Measurements from ENCODE around the gene VAPB.
"Not testable (repeated sequence)": the region's sequence is repeated elsewhere in the genome, so short reads cannot be mapped to it uniquely, and the experiment has no call there.

Gene VAPB, protein sequence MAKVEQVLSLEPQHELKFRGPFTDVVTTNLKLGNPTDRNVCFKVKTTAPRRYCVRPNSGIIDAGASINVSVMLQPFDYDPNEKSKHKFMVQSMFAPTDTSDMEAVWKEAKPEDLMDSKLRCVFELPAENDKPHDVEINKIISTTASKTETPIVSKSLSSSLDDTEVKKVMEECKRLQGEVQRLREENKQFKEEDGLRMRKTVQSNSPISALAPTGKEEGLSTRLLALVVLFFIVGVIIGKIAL
- 37.5 to 42.6 reads per million in 2 donors for total RNA-seq

DNA sequence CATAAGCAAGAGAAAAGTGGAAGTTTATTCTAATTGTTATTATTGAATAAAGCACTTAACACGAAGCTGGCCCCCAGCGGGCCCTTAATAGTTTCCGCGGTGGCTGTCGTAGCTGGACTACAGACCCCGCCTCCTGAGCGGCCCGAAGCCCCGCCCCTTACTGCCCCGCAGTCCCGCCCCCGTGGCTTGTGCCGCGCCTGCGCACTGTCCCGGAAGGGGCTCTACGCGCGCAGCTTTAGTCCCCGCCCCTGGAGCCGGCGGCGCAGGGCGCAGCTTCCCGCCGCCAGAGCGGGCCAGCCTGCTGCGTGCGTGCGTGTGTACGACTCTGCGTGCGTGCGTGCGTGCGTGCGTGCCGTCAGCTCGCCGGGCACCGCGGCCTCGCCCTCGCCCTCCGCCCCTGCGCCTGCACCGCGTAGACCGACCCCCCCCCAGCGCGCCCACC lies at the start of gene VAPB:
Gene VAPB, plus strand, starts transcription at position 348 of the 442 bp plus-strand sequence. CDS start 231 bp downstream, outside the sequence.
- DNase-seq: peak; percentile 97

DNA sequence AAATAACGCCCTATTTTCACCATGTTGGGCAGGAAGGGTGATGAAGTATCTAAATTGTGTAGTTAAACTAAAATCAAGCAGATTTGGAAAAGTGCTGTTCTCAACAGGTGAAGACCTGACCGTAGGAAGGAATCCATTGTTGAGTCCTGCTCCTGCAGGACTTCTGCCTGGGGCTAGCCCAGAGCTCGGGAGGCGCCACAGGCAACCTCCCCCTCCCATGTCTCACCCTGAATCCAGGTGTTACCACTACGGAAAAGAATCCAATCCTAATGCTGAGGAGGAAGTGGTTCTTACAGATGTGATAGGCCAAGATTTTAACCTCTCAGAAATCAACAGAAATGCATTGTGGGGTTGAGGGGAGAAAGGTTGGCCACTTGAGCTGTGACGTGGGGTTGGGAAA lies 49.3 kb upstream of the VAPB start:
- DNase-seq: no peak

DNA sequence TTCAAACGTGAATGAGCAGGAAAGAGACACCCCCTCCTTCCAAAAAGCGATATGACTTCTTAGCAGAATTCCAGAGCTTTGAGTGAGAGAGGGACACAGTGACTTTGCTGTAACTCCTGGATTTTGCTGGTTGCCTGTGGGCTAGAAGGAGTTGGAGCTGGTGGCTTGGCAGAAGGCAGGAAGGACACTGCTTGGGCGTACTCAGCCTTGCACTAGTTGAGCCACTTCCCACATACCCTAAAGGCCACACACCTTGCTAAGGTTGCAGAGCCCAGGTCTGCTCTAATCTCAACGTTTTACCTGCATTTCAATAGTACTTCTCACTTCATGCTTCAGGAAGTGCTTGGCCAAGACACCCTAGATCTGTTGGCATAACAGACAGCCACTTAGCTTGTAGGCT lies 48.9 kb upstream of the VAPB start:
- no peak for DNase-seq

GRCh38 chr20:58340853-58341252 lies 48.2 kb upstream of the VAPB start:
- no peak for DNase-seq

GRCh38 chr20:58342104-58342945 lies 46.7 kb upstream of the VAPB start:
- no peak for DNase-seq

DNA sequence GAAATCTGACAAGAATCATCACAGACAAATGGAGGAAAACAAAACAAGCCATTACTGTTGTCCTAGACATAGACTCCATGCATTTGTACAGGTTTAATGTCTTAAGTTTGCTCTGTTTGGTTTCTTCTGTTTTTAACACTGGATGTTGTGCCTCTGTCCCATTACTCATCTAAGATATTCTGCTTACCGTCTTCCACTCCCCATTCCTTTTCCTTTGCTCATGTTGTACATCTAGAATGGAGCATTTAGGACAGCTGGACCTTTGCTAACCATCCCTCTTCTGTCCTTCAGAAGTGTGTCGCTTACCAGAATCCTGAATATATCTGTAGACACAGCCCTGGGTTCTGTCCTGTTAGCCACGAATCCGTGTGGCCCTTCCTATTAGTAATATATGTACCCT lies 44.3 kb upstream of the VAPB start:
- no peak for DNase-seq

- no peak for DNase-seq
These were observed 39.5 kb upstream of the VAPB start for GRCh38 chr20:58349570-58349969.

- DNase-seq: no peak
These were observed 36.6 kb upstream of the VAPB start for GRCh38 chr20:58352468-58352867.

DNA sequence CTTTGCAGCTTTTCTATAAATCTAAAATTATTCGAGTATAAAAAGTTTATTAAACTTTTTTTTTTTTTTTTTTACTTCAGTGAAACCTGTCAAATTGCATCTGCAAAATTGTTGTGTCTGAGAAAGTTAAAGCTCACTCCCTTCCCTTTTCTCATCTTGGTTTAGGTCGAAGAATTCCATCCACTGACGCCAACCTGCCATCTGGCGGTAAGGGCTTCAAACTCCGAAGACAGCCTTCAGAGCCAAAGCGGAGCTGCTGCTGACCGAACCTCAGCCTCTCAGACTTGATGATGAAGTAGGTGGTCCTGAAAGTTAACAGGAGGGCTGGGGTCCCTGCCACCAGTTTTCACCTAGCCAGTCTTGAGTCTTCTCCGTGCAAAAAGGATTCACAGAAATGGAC lies 29.6 kb upstream of the VAPB start:
- no peak for DNase-seq

DNA sequence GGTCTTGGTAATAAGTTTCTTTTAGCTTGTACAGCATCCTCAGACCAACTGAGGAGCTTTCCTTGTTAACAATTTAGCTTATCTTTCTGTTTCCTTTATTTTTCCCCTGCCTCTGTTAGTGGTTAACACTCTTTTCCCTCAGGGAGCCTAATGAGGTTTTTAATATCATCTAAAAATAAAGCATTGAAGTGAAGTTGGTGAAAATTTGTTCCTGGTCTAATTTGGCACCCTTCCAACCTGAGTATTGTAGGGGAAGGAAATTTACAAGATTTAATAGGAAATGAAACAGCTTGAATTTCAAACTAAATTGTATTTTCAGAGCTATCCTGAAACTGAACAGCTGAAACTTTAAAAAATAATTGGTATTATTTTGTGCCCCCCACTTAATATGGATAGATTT lies 28.1 kb upstream of the VAPB start:
- no peak for DNase-seq

DNA sequence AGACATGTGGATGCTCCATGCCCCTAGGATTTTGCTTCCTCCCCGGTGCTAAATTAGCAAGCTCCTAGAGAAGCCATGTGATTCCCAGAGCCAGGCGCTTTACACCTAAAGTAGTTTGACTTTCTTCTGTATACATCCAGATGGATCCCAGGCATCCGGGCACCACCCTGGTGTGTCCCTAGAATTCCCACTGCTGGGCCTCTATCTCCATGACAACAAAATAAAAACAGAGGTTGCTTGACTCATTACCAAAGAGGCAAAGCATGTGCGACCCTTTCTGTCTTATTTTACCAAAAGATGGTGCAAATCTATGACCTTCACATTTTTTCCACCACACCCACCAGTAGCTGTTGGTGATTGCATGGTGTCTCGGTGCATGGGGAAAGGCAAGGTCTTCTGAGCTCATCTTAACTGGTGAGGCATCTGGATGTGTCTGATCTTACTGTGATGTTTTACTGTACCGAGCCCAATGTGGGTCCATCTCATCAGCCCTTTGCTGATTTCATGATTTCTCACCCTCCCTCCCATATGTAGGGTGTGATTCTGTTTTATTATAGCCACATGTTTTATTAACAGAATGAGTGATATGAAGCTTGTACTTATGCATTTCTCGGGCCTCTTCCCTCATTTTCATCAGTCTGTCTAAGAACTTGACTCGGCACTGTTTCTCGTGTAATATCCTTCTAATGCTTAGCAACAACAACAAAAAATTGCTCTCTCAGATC lies 27.4 kb upstream of the VAPB start:
- DNase-seq: no peak

GRCh38 chr20:58362206-58362516 lies 26.9 kb upstream of the VAPB start:
- DNase-seq: no peak

DNA sequence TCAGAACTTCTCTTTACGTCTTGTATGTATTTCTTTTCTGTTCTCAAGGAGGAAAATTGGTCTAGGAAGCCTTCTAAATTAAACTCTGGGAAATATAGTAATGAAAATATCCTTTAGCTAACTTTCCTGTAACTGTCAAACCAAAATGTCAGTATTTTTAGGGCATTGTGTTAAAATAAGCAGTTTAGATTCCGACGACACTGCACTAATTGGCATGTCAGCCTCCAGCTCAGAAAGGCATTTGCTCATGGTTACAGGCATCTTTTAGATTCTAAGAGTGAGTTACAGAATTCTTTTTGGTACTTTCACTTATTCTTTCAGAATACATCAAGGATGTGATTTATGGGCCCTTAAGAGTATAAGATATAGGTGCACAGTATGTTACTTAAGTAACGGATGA lies 26.1 kb upstream of the VAPB start:
- DNase-seq: no peak

DNA sequence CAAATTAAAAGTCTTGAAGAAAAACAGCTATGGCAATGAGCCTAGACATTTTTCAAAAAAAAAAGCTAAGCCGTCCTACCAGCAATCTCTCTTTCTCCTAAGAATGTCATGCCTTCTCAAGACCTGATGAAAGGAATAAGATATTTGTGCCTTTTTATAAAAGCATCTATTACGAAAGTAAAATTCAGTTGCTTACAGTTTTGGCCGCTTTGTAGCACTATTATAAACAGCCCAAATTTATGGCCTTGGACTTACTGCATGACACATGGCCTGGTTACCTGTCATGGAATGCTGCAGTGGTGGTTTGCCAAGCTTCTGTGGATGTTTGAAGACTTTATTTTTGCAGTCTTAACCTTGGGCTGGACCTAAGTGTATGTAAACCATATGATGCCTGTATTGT lies 22.2 kb upstream of the VAPB start:
- DNase-seq: no peak

DNA sequence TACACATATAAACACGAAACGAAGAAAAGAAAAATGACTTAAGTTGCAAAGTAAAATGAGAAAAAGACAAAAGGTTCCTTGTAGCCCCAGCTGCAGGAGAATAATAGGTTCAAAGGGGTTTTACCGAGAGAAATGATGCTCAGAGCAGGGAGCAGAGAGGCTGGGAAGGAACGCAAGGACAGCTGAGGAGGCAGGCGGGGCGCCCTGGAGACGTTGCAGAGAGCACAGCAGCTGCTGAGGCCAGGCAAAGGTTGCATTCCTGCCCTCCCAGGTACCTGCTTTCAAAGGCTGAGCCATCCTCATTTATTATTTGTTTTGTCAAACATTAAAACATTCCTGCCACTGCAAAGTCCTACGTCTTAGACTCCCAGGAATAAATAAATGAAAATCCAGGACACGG lies 16.2 kb upstream of the VAPB start:
- no peak for DNase-seq

DNA sequence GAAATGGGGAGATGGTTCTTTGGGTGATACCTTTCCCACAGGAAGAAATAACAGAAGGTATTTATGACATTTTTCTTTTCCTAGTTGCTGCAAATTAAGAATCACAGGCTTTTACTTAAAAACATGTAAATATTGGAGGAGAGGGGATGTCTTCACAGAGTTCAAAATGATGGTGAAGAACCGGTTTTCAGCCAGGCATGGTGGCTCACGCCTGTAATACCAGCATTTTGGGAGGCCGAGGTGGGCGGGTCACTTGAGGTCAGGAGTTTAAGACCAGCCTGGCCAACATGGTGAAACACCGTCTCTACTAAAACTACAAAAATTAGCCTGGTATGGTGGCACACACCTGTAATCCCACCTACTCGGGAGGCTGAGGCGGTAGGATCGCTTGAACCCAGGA lies 15.7 kb upstream of the VAPB start:
- not testable (repeated sequence) for DNase-seq

DNA sequence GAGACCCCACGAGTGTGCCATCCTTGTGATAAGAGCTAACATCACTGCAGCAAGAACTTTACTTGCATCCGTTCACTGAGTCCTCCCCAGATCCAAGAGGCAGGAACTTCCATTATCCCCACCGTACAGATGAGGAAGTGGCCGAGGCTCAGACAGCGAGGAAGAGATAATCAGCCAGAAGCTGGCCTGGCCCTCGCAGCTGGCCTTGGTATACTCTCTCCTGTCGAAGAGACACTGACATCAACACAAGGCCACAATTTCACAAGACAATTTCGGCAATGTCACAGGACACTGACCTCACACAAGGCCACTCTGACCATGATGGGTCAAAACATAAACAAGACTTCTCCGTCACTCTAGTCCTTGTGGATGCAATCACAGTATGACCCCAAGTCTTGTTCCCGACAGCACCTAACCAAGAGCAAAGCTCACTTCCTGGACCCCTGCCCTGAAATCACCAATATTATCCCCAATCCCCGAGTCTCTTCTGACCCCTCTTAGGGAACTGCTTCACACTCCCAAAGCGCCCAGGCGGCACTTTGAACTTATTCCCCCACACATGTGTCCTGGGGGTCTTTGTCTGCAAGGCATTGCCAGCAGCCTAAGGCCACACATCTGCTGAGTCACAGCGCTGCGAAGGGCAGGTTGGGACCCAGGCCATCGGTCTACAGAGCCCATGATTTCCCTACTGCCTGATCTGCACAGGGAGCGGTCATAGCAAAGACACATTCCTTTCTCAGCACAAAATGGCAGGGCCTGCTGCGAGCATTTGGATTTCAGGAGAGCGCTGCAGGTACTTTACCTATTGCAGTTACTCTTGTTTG lies 14.8 kb upstream of the VAPB start:
- no peak for DNase-seq

DNA sequence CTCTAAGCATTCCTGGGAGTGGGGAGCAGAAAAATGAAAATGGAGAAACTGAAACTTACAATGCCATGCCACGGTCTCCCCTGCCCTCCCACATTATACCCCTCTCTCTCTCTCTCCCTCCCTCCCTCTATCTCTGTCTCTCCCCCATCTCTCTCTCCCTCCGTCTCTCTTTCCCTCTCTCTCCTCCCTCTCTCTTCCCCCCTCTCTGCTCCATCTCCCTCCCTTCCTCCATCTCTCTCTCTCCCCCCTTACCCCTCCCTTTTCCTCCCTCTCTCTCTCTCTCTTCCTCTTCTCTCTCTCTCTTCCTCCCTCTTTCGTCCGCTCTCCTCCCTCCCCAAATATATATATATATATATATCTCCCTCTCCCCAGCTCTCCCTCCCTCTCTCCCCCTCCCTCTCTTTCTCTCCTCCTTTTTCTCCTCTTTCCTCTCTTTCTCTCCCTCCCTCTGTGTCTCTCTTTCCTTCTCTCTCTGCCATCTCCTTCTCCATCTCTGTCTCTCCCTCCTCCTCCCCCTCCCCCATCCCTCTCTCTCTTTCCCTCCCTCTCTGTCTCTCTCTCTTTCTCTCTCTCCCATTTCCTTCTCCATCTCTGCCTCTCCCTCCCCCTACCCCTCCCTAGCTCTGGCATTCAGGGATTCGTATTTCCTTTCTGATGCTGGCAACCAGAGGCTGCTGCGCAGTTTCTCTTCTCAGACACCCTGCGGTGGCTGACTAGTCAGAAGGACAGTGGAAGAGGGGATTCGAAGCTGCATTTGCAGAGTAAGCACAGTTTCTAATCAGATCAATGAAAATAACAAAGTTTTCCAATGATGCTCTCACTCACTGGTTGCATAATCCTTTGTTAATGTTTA lies 13.9 kb upstream of the VAPB start:
- no peak for DNase-seq

- DNase-seq: no peak
These were observed 13.2 kb upstream of the VAPB start for GRCh38 chr20:58375759-58376352.

DNA sequence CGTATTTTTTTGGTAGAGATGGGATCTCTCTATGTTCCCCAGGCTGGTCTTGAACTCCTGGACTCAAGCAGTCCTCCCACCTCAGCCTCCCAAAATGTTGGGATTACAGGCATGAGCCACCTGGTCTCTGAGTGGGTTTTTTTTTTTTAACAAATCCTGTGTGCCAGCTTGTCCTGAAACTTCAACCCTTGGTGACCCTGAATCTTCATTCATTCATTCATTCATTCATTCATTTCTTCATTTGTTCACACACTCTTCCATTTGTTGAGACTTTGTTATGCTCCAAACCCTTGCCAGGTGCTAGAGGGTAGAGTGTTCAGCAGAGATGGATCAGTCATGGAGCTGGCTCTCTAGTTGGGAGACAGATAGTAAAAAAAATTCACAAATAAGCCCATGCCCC lies 12.0 kb upstream of the VAPB start:
- no peak for DNase-seq

DNA sequence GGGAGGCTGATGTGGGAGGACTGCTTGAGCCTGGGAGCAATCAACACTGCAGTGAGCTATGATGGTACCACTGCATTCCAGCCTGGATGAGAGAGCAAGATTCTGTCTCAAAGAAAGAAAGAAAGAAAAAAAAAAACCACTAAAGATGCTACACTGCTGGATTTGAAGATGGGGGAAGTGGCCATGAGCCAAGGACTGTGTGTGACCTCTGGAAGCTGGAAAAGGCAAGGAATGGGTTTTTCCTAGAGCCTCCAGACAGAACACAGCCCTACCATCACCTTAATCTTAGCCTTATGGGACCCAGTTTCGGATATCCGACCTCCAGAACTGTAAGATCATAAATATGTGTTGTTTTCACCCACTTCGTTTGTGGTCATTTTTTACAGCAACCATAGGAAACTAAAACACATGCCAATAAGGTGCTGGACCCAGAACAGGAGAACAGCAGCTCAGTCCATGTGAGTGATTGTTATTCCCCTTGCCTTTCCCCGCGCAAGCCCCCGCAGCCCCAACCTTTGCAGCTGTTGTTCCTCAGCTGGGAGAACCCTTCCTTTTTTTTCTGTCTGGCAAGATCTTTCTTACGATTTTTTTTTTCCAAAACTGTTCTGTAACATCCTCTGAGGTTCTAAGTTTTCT lies 11.1 kb upstream of the VAPB start:
- no peak for DNase-seq
